ENCODE data around the gene SIL1. TPM values are rescaled to one million over a fixed set of nuclear protein-coding genes. Genes with fewer than 3 reads are reported as not detected.

The SIL1 gene
- total and polyA plus RNA-seq, 2 experiments from 2014 or later = 78.8 to 89.8 TPM

GRCh38 chr5:139094154-139095131 lies 103.7 kb downstream of the SIL1 start:
- 23 to 44% methylated on average over 1 of the region's 1 CpG for WGBS, 2 experiments (ENCODE audit: low coverage in 1 of 2, low lambda C conversion rate in 2 of 2, missing lambda C conversion rate in 2 of 2)
- no peaks in the 10 kb centered on the region for H3K36me3 ChIP-seq (ENCODE audit: low read depth)
- H3K27ac ChIP-seq = no peak overlapping the region

DNA sequence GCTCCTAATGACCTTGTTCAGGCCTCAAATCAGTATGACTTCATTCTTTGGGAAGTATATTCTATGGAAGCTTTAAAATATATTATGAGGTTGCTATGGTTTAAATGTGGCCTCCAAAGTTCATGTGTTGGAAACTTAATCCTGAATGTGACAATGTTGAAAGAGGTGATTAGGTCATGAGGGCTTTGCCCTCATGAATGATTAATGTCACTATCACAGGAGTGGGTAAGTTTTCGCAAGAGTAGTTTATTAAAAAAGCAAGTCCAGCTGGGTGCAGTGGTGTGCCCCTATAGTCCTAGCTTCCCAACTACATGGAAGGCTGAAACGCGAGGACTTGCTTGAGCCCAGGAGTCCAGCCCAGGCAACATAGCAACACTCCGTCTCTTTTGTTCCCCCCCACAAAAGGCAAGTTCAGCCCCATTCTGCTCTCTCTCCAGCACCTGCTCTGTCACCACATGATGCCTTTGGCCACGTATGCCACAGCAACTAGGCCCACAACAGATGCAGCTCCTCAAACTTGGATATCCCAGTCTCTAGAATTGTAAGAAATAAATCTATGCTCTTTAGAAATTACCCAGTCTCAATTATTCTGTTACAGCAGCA lies 105.3 kb downstream of the SIL1 start:
- Histone ChIP-seq H3K9ac (no peak overlapping the region), H3K4me2 (ENCODE audit: unreplicated experiment) (no peak overlapping the region), H3F3A (ENCODE audit: insufficient read depth) (no peaks in the 10 kb centered on the region), H2AFZ (no peak overlapping the region), H3K79me2 (ENCODE audit: insufficient read depth) (peaks cover 10% of the 10 kb centered on the region; the same call in 1 of the 2 replicates), H3K36me3 (ENCODE audit: low read depth) (no peaks in the 10 kb centered on the region), H3K4me1 (ENCODE audit: insufficient read depth) (no peaks in the 10 kb centered on the region), H3K4me3 (no peak overlapping the region), H3K27ac (no peak overlapping the region), H4K20me1 (ENCODE audit: insufficient read depth) (no peaks in the 10 kb centered on the region), H3K27me3 (replicated peaks; ENCODE audit: insufficient read depth) (no peaks in the 10 kb centered on the region), H3K9me2 (ENCODE audit: insufficient read depth) (no peaks in the 10 kb centered on the region), H3K9me3 (ENCODE audit: low read depth) (no peaks in the 10 kb centered on the region)
- in situ Hi-C loops (cut with MboI) = no loop called here
- TF ChIP-seq EZH2 (IDR thresholded peaks at IDR 0.05; ENCODE audit: insufficient read depth, poor library complexity, severe bottlenecking) (no peak), EZH2phosphoT487 (IDR thresholded peaks at IDR 0.05; ENCODE audit: insufficient read depth, low read depth) (no peak)
- 90 to 92% methylated on average over 5 of the region's 5 CpGs for WGBS, 2 experiments (ENCODE audit: low coverage in 1 of 2, low lambda C conversion rate in 2 of 2, missing lambda C conversion rate in 2 of 2)
- DNase-seq = no peak

More at GRCh38 chr5:139094154-139095131, 103.7 kb downstream of the SIL1 start:
- Histone ChIP-seq H3K9ac (no peak overlapping the region), H3K27me3 (replicated peaks; ENCODE audit: insufficient read depth) (no peaks in the 10 kb centered on the region), H3F3A (ENCODE audit: insufficient read depth) (no peaks in the 10 kb centered on the region), H3K4me3 (no peak overlapping the region), H3K4me2 (ENCODE audit: unreplicated experiment) (no peak overlapping the region), H2AFZ (no peak overlapping the region), H4K20me1 (ENCODE audit: insufficient read depth) (no peaks in the 10 kb centered on the region), H3K4me1 (ENCODE audit: insufficient read depth) (no peaks in the 10 kb centered on the region), H3K9me3 (ENCODE audit: low read depth) (no peaks in the 10 kb centered on the region), H3K79me2 (ENCODE audit: insufficient read depth) (peaks cover 10% of the 10 kb centered on the region), H3K9me2 (ENCODE audit: insufficient read depth) (no peaks in the 10 kb centered on the region)
- TF ChIP-seq EZH2phosphoT487 (IDR thresholded peaks at IDR 0.05; ENCODE audit: insufficient read depth, low read depth) = no peak
- no peak for TF ChIP-seq EZH2 (IDR thresholded peaks at IDR 0.05; ENCODE audit: insufficient read depth, poor library complexity, severe bottlenecking)
- DNase-seq = no peak
- in situ Hi-C loops (cut with MboI) = no loop called here

DNA sequence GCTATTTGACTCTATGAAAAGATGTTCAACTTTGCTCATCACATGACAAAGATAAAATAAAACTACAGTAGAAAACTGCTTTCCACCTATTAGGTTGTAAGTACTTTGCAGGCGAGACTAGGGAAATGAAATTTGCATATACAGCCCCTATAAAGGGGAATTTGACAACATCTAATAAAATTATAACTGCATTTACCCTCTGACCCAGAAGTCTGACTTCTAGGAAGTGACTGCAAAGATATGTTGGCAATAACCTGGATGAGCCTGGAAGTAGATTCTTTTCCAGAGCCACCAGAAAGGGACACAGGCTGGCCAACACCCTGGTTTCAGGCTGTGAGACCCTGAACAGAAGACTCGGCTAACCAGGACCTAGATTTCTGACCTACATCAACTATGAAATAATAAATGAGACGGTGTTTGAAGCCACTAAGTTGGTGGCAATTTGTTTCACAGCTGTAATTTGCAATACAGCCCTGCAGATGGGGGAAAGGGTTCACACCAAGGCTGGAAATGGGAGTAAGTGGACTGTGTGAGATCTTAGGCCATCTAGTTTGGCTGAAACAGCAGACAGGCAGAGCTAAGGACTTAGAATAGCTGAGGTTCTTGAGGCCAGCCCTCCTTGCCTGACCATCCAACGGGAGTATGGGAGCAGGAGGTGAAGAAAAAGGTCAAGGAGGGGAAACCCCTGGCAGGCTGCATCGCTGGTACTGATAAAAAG lies 106.6 kb downstream of the SIL1 start:
- DNase-seq = peak; percentile 5
- in situ Hi-C loops (cut with MboI) = no loop called here
- Histone ChIP-seq H3K27ac (no peak overlapping the region), H2AFZ (no peak overlapping the region), H3K9ac (no peak overlapping the region), H3K9me3 (ENCODE audit: low read depth) (no peaks in the 10 kb centered on the region), H3K4me1 (ENCODE audit: insufficient read depth) (no peaks in the 10 kb centered on the region), H3K4me2 (ENCODE audit: unreplicated experiment) (no peak overlapping the region), H3K9me2 (ENCODE audit: insufficient read depth) (no peaks in the 10 kb centered on the region), H3K36me3 (ENCODE audit: low read depth) (no peaks in the 10 kb centered on the region), H3K79me2 (ENCODE audit: insufficient read depth) (no peaks in the 10 kb centered on the region), H4K20me1 (ENCODE audit: insufficient read depth) (no peaks in the 10 kb centered on the region), H3K27me3 (replicated peaks; ENCODE audit: insufficient read depth) (no peaks in the 10 kb centered on the region), H3F3A (ENCODE audit: insufficient read depth) (no peaks in the 10 kb centered on the region), H3K4me3 (no peak overlapping the region)
- TF ChIP-seq EZH2phosphoT487 (IDR thresholded peaks at IDR 0.05; ENCODE audit: insufficient read depth, low read depth) = no peak
- WGBS, 2 experiments (ENCODE audit: low coverage in 1 of 2, low lambda C conversion rate in 2 of 2, missing lambda C conversion rate in 2 of 2) = 59 to 64% methylated on average over 5 of the region's 5 CpGs

- H3K4me3 ChIP-seq = no peak overlapping the region
- TF ChIP-seq EZH2 (IDR thresholded peaks at IDR 0.05; ENCODE audit: insufficient read depth, poor library complexity, severe bottlenecking) = no peak
- TF ChIP-seq EZH2phosphoT487 (IDR thresholded peaks at IDR 0.05; ENCODE audit: insufficient read depth, low read depth) = no peak
- no peak overlapping the region for H3K9ac ChIP-seq
- H3F3A ChIP-seq (ENCODE audit: insufficient read depth) = no peaks in the 10 kb centered on the region
- DNase-seq = no peak
- 96 to 97% methylated on average over 5 of the region's 5 CpGs for WGBS, 2 experiments (ENCODE audit: low coverage in 1 of 2, low lambda C conversion rate in 2 of 2, missing lambda C conversion rate in 2 of 2)
- H3K4me1 ChIP-seq (ENCODE audit: insufficient read depth) = no peaks in the 10 kb centered on the region
- H3K9me3 ChIP-seq (ENCODE audit: low read depth) = no peaks in the 10 kb centered on the region
- H3K4me2 ChIP-seq (ENCODE audit: unreplicated experiment) = no peak overlapping the region
- H3K79me2 ChIP-seq (ENCODE audit: insufficient read depth) = no peaks in the 10 kb centered on the region
- no peaks in the 10 kb centered on the region for H3K9me2 ChIP-seq (ENCODE audit: insufficient read depth)
- H3K36me3 ChIP-seq (ENCODE audit: low read depth) = no peaks in the 10 kb centered on the region
- no peaks in the 10 kb centered on the region for H3K27me3 ChIP-seq (replicated peaks; ENCODE audit: insufficient read depth)
- no peak overlapping the region for H3K27ac ChIP-seq
- H4K20me1 ChIP-seq (ENCODE audit: insufficient read depth) = no peaks in the 10 kb centered on the region
- H2AFZ ChIP-seq = no peak overlapping the region
- in situ Hi-C loops (cut with MboI) = no loop called here
These were observed 107.6 kb downstream of the SIL1 start for GRCh38 chr5:139090581-139090980.
